HepG2 (cell line): ENCODE data around the gene C1orf159. TPM values are rescaled to one million over a fixed set of nuclear protein-coding genes. Genes with fewer than 3 reads are reported as not detected.

Experiments
- DMAP1 ChIP-seq: IDR thresholded peaks from 2 replicates; pipeline ENCODE4 v1.6.1; 2016
- DZIP1 ChIP-seq: sonication (generic); formaldehyde crosslinking; IDR thresholded peaks from 2 replicates; pipeline ENCODE4 v1.5.0; 2020; ENCODE audit warnings: mild to moderate bottlenecking, missing genetic modification reagents
- FOXA1 ChIP-seq, 2 experiments: fragments of 450-650 bp in 1 of 2; sonication (generic) in 1 of 2; formaldehyde crosslinking in 1 of 2; IDR thresholded peaks; 2 replicates each; pipeline versions ENCODE4 v1.4.0 to v1.6.1; 2016 to 2020; ENCODE audit warnings: missing genetic modification reagents in 1 of 2
- GATA4 ChIP-seq: sonication (generic); IDR thresholded peaks from 2 replicates; pipeline ENCODE4 v1.6.1; 2016; ENCODE audit warnings: antibody characterized with exemption, low read depth, borderline replicate concordance
- MAX ChIP-seq: IDR thresholded peaks from 2 replicates; pipeline ENCODE4 v1.6.1; 2012; ENCODE audit warnings: inconsistent platforms
- SKIL ChIP-seq: sonication (generic); formaldehyde crosslinking; IDR thresholded peaks from 2 replicates; pipeline ENCODE4 v1.8.0; 2022; ENCODE audit warnings: missing genetic modification reagents, mild to moderate bottlenecking, moderate library complexity, borderline replicate concordance
- TRIM24 ChIP-seq: sonication (generic); formaldehyde crosslinking; IDR thresholded peaks from 2 replicates; pipeline ENCODE4 v1.8.0; 2022; ENCODE audit warnings: mild to moderate bottlenecking, missing genetic modification reagents
- ZGPAT ChIP-seq: IDR thresholded peaks from 2 replicates; pipeline ENCODE4 v1.6.1; 2016; ENCODE audit warnings: mild to moderate bottlenecking
- ZNF34 ChIP-seq: sonication (generic); formaldehyde crosslinking; IDR thresholded peaks from 2 replicates; pipeline ENCODE4 v1.4.0; 2020; ENCODE audit warnings: mild to moderate bottlenecking, missing genetic modification reagents, borderline replicate concordance
- ZNF703 ChIP-seq: sonication (generic); formaldehyde crosslinking; IDR thresholded peaks from 2 replicates; pipeline ENCODE4 v1.5.1; 2020; ENCODE audit warnings: missing genetic modification reagents, mild to moderate bottlenecking, moderate library complexity, borderline replicate concordance
- ZNF75D ChIP-seq: sonication (generic); formaldehyde crosslinking; IDR thresholded peaks from 2 replicates; pipeline ENCODE4 v1.8.1; 2023; ENCODE audit warnings: missing genetic modification reagents, mild to moderate bottlenecking, borderline replicate concordance
- ZNF790 ChIP-seq: sonication (generic); formaldehyde crosslinking; IDR thresholded peaks from 2 replicates; pipeline ENCODE4 v1.8.0; 2022; ENCODE audit warnings: missing genetic modification reagents, mild to moderate bottlenecking, borderline replicate concordance
- ZUFSP ChIP-seq: sonication (generic); formaldehyde crosslinking; IDR thresholded peaks from 2 replicates; pipeline ENCODE4 v1.9.0; 2021; ENCODE audit warnings: missing genetic modification reagents, mild to moderate bottlenecking, borderline replicate concordance
- polyA plus RNA-seq, 8 experiments: library from polyadenylated mRNA; depleted of rRNA in 3 of 8; stranded (reverse) in 7 of 8; unstranded in 1 of 8; fragments of >200 nt; fragmentation: Illumina TruSeq in 4 of 8; extraction: Trizol in 4 of 8; gene quantifications; 2 replicates each; pipeline versions ENCODE4 v1.2.1 to v1.2.3, GENCODE V29; 2011 to 2016; ENCODE audit warnings: low read depth in 4 of 8, missing spikeins in 1 of 8, mixed read lengths in 1 of 8; ENCODE audit not compliant: insufficient read depth in 1 of 8
- total RNA-seq, 5 experiments: library from RNA; depleted of rRNA; stranded (reverse); fragments of >200 nt; fragmentation: Illumina TruSeq; extraction: Trizol; gene quantifications; 2 replicates each; pipeline ENCODE4 v1.2.3, GENCODE V29; 2016; ENCODE audit warnings: low read depth in 1 of 5

C1orf159 gene
- total and polyA plus RNA-seq, 2 of the 13 experiments (the other 11 are each of a cell fraction or from before 2014, with no cell fraction given): 3.8 to 6.7 TPM

- TF ChIP-seq ZGPAT (CRISPR knock-in tag): peak; percentile 67; the same call in 1 of the 2 replicates
- TF ChIP-seq MAX: no peak
- TF ChIP-seq ZUFSP: no peak
- no peak for TF ChIP-seq TRIM24 (CRISPR knock-in tag)
- no peak for TF ChIP-seq DZIP1 (CRISPR knock-in tag)
- no peak for TF ChIP-seq FOXA1 (IDR thresholded peaks at IDR 0.05)
- TF ChIP-seq FOXA1 (CRISPR knock-in tag; IDR thresholded peaks at IDR 0.05): peak; percentile 88
- no peak for TF ChIP-seq ZNF75D (CRISPR knock-in tag)
- TF ChIP-seq GATA4: peak; percentile 31; the same call in 1 of the 2 replicates
- peak; percentile 82; the same call in 1 of the 2 replicates for TF ChIP-seq ZNF703
- peak; percentile 60 for TF ChIP-seq DMAP1 (CRISPR knock-in tag)
- no peak; the same call in 1 of the 2 replicates for TF ChIP-seq ZNF790 (CRISPR knock-in tag)
- TF ChIP-seq ZNF34: no peak
- TF ChIP-seq SKIL: peak; percentile 76
Measured at GRCh38 chr1:1124786-1125642, 9.1 kb upstream of the C1orf159 start (continued).
